Spleen (tissue), 11 donors: ENCODE measurements around the gene HIVEP3. TPM values are rescaled to one million over a fixed set of nuclear protein-coding genes. Genes with fewer than 3 reads are reported as not detected.

Experiments
- DNase-seq: peaks from one replicate; pipeline ENCODE4 v3.0.0-alpha.2; 2020
- H3K27ac ChIP-seq, 8 donors: fragments of 200-600 bp; sonication (generic) in 7 of 8; 1 replicate in 4 of 8; 2 replicates in 4 of 8; pipeline versions ENCODE4 v1.5.0 to v1.8.0; 2016 to 2021; ENCODE audit warnings: inconsistent platforms in 4 of 8, mild to moderate bottlenecking in 4 of 8, moderate library complexity in 1 of 8
- H3K27me3 ChIP-seq, 7 donors: fragments of 200-600 bp; sonication (generic) in 6 of 7; replicated peaks in 1 of 7; 1 replicate in 4 of 7; 2 replicates in 3 of 7; pipeline versions ENCODE4 v1.5.0 to v1.8.0; 2016 to 2021; ENCODE audit warnings: inconsistent platforms in 3 of 7, mild to moderate bottlenecking in 1 of 7
- H3K36me3 ChIP-seq, 6 donors: fragments of 200-600 bp; sonication (generic) in 5 of 6; 1 replicate in 4 of 6; 2 replicates in 2 of 6; pipeline versions ENCODE4 v1.5.0 to v1.8.0; 2016 to 2021; ENCODE audit warnings: inconsistent platforms in 2 of 6
- H3K4me1 ChIP-seq, 6 donors: fragments of 200-600 bp; sonication (generic) in 5 of 6; 1 replicate in 3 of 6; 2 replicates in 3 of 6; pipeline versions ENCODE4 v1.5.0 to v1.8.0; 2016 to 2021; ENCODE audit warnings: inconsistent platforms in 3 of 6
- H3K4me3 ChIP-seq, 8 donors: fragments of 200-600 bp; sonication (generic) in 7 of 8; 1 replicate in 4 of 8; 2 replicates in 4 of 8; pipeline versions ENCODE4 v1.5.0 to v1.8.0; 2016 to 2021; ENCODE audit warnings: inconsistent platforms in 4 of 8, mild to moderate bottlenecking in 4 of 8, moderate library complexity in 2 of 8
- H3K9me3 ChIP-seq, 8 donors: fragments of 200-600 bp; sonication (generic) in 7 of 8; 1 replicate in 4 of 8; 2 replicates in 4 of 8; pipeline versions ENCODE4 v1.5.0 to v1.8.0; 2016 to 2021; ENCODE audit warnings: inconsistent platforms in 4 of 8
- POLR2A ChIP-seq, 3 donors: fragments of 450-650 bp; IDR thresholded peaks; one replicate each; pipeline ENCODE4 v1.5.1; 2017; ENCODE audit warnings: antibody characterized with exemption in 3 of 3, mild to moderate bottlenecking in 1 of 3
- POLR2AphosphoS5 ChIP-seq, 3 donors: sonication (generic); formaldehyde crosslinking; IDR thresholded peaks; one replicate each; pipeline ENCODE4 v1.5.1; 2017; ENCODE audit warnings: antibody characterized with exemption in 3 of 3
- WGBS, 5 donors: extraction: QIAGEN DNeasy Blood & Tissue Kit in 3 of 5; methylation state at CpG; one replicate each; pipeline versions ENCODE4 v1.1.5 to v1.1.7; 2013 to 2018; 5-methylcytosine and 5-hydroxymethylcytosine counted together
- intact Hi-C: fragments of 100-400 bp; cut with DNase I; formaldehyde crosslinking; loops from one replicate; pipeline ENCODE4 v1.15.0; 2023; ENCODE audit warnings: low total_unique reads
- polyA plus RNA-seq, 3 donors: library from polyadenylated mRNA; stranded (reverse); fragments of 200-250 nt; gene quantifications; one replicate each; pipeline ENCODE4 v1.2.1, GENCODE V29; 2013
- total RNA-seq, 7 donors: library from RNA; depleted of rRNA in 3 of 7; stranded (reverse); fragments of >200 nt in 3 of 7; fragmentation: NEBNext Ultra II Directional in 4 of 7; extraction: Animal tissue kit (Norgen Biotek cat#: 25700) in 4 of 7; gene quantifications; one replicate each; pipeline versions ENCODE4 v1.1.0 to v1.2.1, GENCODE V29; 2016 to 2021
- TF ChIP-seq, protein P1 (sequence below), 11 experiments: fragments of 200-600 bp in 7 of 11; fragments of 450-650 bp in 4 of 11; sonication (generic) in 4 of 11; IDR thresholded peaks in 8 of 11; conservative IDR thresholded peaks in 3 of 11; 1 replicate in 7 of 11; 2 replicates in 4 of 11; pipeline versions ENCODE4 v1.4.0 to v1.8.0; 2016 to 2021; ENCODE audit warnings: antibody characterized with exemption in 11 of 11, inconsistent platforms in 4 of 11, mild to moderate bottlenecking in 1 of 11
- donor health status: healthy with polysubstance abuse.
- donor health status: DM: no; HTN: no; CAD: no; lungs with moderate emphysema.
- donor health status: DM: no; HTN: no; CAD: no.
- donor health status: Bipolar disorder and iron deficiency.
- donor health status: healthy.
- donor health status: DM: no; HTN: no; CAD: no.
- donor health status: DM: yes; HTN: yes; CAD: no.

HIVEP3 gene
- total and polyA plus RNA-seq, 10 donors, result 2.4 to 21.2 (median 8.2) TPM

DNA sequence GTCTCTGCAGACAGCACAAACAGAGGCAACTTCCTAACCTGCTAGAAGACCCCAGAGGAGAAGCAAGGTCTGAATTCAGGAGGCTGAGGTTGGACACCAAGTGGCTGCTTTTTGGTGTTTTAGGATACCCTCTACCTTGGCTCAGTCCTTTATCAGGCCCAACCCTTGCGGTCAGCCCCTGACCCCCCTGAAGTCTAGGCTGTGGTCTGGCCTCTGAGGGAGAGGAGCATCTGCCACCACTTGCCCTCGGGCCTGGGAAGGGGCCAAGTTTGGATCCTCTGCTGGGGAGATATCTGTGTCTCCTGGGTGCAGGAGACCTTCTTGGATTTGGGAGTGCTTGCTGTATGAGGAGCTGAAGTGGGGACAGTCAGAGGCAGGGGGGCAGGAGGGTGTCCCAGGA, 455.2 kb downstream of the HIVEP3 start:
- Histone ChIP-seq H3K36me3 (no peaks in the 10 kb centered on the region), H3K27ac (no peak overlapping the region), H3K4me3 (no peak overlapping the region), H3K27me3 (no peaks in the 10 kb centered on the region), H3K4me1 (peaks cover 0 to 11% (median 0%) of the 10 kb centered on the region in 6 donors), H3K9me3 (no peaks in the 10 kb centered on the region)
- TF ChIP-seq, protein P1, sequence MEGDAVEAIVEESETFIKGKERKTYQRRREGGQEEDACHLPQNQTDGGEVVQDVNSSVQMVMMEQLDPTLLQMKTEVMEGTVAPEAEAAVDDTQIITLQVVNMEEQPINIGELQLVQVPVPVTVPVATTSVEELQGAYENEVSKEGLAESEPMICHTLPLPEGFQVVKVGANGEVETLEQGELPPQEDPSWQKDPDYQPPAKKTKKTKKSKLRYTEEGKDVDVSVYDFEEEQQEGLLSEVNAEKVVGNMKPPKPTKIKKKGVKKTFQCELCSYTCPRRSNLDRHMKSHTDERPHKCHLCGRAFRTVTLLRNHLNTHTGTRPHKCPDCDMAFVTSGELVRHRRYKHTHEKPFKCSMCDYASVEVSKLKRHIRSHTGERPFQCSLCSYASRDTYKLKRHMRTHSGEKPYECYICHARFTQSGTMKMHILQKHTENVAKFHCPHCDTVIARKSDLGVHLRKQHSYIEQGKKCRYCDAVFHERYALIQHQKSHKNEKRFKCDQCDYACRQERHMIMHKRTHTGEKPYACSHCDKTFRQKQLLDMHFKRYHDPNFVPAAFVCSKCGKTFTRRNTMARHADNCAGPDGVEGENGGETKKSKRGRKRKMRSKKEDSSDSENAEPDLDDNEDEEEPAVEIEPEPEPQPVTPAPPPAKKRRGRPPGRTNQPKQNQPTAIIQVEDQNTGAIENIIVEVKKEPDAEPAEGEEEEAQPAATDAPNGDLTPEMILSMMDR (IDR thresholded peaks at IDR 0.05 in 8 of 11, conservative IDR thresholded peaks at IDR 0.05 in 3 of 11), result no peak
- TF ChIP-seq POLR2AphosphoS5 (IDR thresholded peaks at IDR 0.05) (no peak), POLR2A (IDR thresholded peaks at IDR 0.05) (no peak)
- 50 to 95% (median 90%) methylated on average over 1 to 2 of the region's 2 CpGs for WGBS, 5 donors
- intact Hi-C loops, result no loop called here
- no peak for DNase-seq

DNA sequence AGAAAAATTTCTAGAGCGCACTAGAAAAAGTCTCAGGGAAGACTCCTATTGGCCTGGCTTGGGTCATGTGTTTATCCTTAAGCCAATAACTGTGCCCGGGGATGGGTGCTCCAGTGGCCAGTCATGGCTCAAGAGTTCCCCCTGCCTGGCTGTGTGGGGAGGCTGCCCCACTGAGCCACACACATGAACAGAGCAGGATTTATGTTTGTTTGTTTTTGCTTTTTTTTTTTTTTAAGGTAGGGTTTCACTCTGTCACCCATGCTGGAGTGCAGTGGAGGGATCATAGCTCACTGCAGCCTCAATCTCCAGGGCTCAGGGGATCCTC, 456.1 kb downstream of the HIVEP3 start:
- Histone ChIP-seq H3K36me3 (no peaks in the 10 kb centered on the region), H3K27ac (no peak overlapping the region), H3K27me3 (no peaks in the 10 kb centered on the region), H3K4me1 (peaks cover 0 to 5% (median 0%) of the 10 kb centered on the region in 6 donors), H3K9me3 (no peaks in the 10 kb centered on the region), H3K4me3 (no peak overlapping the region)
- WGBS, 5 donors, result 93 to 98% (median 95%) methylated on average over 2 of the region's 2 CpGs
- TF ChIP-seq, protein P1 (IDR thresholded peaks at IDR 0.05 in 8 of 11, conservative IDR thresholded peaks at IDR 0.05 in 3 of 11), result no peak
- TF ChIP-seq POLR2A (IDR thresholded peaks at IDR 0.05), result no peak
- no peak for TF ChIP-seq POLR2AphosphoS5 (IDR thresholded peaks at IDR 0.05)
- no peak for DNase-seq
- intact Hi-C loops, result no loop called here

DNA sequence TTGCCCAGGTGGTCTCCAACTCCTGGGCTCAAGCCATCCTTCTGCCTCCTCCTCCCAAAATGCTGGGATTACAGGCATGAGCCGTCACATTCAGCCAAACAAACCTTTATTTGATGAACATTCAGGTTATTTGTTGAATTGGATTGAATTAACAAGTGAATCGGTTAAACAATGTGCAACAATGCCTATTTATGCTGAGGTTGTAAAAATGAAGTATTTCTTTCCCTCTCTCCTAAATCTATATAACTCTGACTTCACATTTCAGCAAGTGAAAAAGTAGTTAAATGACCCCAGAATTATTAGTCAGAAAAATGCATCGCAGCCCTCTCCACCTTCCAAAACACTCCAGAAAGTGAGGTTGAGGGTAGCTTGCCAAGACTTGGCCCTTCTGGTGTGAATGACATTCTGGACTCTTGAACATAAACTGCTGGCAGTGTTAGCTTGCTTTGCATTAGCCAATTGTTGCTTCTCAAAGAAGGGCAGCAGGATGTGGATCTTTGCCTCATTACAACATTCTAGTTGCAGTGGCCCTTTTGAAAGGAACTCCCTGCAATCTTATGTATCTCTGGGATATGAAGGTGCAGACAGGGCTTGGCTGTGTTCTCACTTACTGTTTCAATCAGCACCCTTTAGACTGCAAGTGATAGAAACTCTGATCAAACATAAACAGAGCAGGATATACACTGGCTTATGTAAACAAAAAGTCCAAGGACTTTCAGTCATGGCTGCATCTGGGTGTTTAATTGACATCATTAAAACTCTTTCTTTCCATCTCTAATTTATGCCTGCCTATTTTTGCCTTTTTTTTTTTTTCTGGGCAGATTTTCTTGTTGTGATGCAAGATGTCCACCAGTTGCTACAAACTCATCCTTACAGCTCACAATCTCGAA, 456.7 kb downstream of the HIVEP3 start:
- no peak for DNase-seq
- Histone ChIP-seq H3K36me3 (no peaks in the 10 kb centered on the region), H3K4me3 (no peak overlapping the region), H3K4me1 (no peaks in the 10 kb centered on the region), H3K27me3 (no peaks in the 10 kb centered on the region), H3K9me3 (no peaks in the 10 kb centered on the region), H3K27ac (no peak overlapping the region)
- intact Hi-C loops, result no loop called here
- WGBS, 5 donors, result 67 to 82% (median 78%) methylated on average over 4 of the region's 4 CpGs
- TF ChIP-seq POLR2AphosphoS5 (IDR thresholded peaks at IDR 0.05) (no peak), POLR2A (IDR thresholded peaks at IDR 0.05) (no peak)
- TF ChIP-seq, protein P1 (IDR thresholded peaks at IDR 0.05 in 8 of 11, conservative IDR thresholded peaks at IDR 0.05 in 3 of 11), result no peak

DNA sequence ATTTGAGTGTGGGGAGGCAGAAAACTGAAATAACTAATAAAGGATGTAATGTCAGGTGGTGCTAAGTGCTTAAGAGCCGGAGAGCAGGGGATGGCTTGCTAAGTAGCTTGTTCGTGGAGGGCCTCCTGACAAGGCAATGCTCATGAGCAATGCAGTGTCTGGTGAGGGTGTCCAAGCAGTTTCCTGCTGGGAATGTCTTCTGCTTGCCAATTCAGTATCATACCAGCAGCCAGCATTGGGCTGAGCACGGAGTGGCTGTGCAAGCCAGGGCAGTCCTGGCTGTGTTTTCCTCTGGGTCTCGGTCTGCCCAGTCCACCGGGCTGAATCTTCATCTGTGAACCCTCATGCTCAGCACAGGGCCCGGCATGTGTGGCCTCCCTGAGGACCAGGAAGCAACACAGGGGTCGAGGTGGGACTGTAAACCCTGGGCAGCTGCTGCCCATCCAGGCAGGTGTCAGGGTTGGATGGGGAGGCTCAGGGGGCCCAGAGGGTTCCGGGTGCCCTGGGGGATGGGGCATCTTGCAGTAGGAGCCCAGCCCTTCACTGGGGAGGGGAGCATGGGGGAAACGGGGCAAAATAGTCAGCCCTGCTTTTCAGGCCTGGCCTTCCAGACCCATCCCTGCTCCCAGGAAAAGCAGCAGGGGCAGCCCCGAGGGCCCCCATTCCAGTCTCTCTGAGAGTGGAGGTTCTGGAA, 461.7 kb downstream of the HIVEP3 start:
- no peak for TF ChIP-seq POLR2A (IDR thresholded peaks at IDR 0.05)
- TF ChIP-seq, protein P1 (IDR thresholded peaks at IDR 0.05 in 8 of 11, conservative IDR thresholded peaks at IDR 0.05 in 3 of 11), result no peak
- TF ChIP-seq POLR2AphosphoS5 (IDR thresholded peaks at IDR 0.05), result no peak
- no peak overlapping the region for H3K27ac ChIP-seq
- H3K4me3 ChIP-seq, result no peak overlapping the region
- no peaks in the 10 kb centered on the region for H3K36me3 ChIP-seq
- H3K27me3 ChIP-seq, result no peaks in the 10 kb centered on the region
- DNase-seq, result no peak
- intact Hi-C loops, result no loop called here
- WGBS, 5 donors, result 82 to 90% (median 84%) methylated on average over 7 to 10 of the region's 10 CpGs
- peaks cover 0 to 22% (median 8%) of the 10 kb centered on the region in 6 donors for H3K4me1 ChIP-seq
- no peaks in the 10 kb centered on the region for H3K9me3 ChIP-seq
